ENCODE results near the gene HSD11B1. TPM values are rescaled to one million over a fixed set of nuclear protein-coding genes. Genes with fewer than 3 reads are reported as not detected.

The HSD11B1 gene
- total RNA-seq, 2 experiments from 2014 or later, result 0.33 TPM; not detected in 1

GRCh38 chr1:209689477-209689876, 15.2 kb upstream of the HSD11B1 start:
- POLR2A ChIA-PET, result interaction anchor here (1.2 kb wide), 1 partner anchor 38 kb away, joined by 3 read pairs; no protein-coding TSS in a partner anchor
- H3K36me3 Mint-ChIP-seq (ENCODE audit: low read depth), result no peaks in the 10 kb centered on the region
- intact Hi-C loops (cut with DNase I, micrococcal nuclease), result no loop called here
- Histone ChIP-seq H3K36me3 (ENCODE audit: insufficient read depth, low read length) (no peaks in the 10 kb centered on the region), H3K27ac (ENCODE audit: low read depth in 1 of 2, low read length in 2 of 2) (no peak overlapping the region), H3K4me1 (ENCODE audit: insufficient read depth, low read length) (peaks cover 35% of the 10 kb centered on the region), H3K9me3 (ENCODE audit: control insufficient read depth in 1 of 2, insufficient read depth in 1 of 2, low read length in 2 of 2) (no peaks in the 10 kb centered on the region), H3K27me3 (ENCODE audit: control insufficient read depth in 1 of 2, insufficient read depth in 2 of 2, low read length in 2 of 2) (no peaks in the 10 kb centered on the region), H3K4me3 (ENCODE audit: low read length) (no peak overlapping the region)
- no peak for ATAC-seq (ENCODE audit: poor library complexity)
- no peaks in the 10 kb centered on the region for H3K9me3 Mint-ChIP-seq
- CTCF ChIA-PET, result no interaction called here
- H3K4me3 Mint-ChIP-seq, result no peak overlapping the region
- no peak for DNase-seq
- no peak overlapping the region for H3K27ac Mint-ChIP-seq
- peaks cover 63% of the 10 kb centered on the region for H3K4me1 Mint-ChIP-seq (ENCODE audit: low read depth)
- H3K27me3 Mint-ChIP-seq, result no peaks in the 10 kb centered on the region
- TF ChIP-seq, protein P1, sequence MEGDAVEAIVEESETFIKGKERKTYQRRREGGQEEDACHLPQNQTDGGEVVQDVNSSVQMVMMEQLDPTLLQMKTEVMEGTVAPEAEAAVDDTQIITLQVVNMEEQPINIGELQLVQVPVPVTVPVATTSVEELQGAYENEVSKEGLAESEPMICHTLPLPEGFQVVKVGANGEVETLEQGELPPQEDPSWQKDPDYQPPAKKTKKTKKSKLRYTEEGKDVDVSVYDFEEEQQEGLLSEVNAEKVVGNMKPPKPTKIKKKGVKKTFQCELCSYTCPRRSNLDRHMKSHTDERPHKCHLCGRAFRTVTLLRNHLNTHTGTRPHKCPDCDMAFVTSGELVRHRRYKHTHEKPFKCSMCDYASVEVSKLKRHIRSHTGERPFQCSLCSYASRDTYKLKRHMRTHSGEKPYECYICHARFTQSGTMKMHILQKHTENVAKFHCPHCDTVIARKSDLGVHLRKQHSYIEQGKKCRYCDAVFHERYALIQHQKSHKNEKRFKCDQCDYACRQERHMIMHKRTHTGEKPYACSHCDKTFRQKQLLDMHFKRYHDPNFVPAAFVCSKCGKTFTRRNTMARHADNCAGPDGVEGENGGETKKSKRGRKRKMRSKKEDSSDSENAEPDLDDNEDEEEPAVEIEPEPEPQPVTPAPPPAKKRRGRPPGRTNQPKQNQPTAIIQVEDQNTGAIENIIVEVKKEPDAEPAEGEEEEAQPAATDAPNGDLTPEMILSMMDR (IDR thresholded peaks at IDR 0.05), result no peak

DNA sequence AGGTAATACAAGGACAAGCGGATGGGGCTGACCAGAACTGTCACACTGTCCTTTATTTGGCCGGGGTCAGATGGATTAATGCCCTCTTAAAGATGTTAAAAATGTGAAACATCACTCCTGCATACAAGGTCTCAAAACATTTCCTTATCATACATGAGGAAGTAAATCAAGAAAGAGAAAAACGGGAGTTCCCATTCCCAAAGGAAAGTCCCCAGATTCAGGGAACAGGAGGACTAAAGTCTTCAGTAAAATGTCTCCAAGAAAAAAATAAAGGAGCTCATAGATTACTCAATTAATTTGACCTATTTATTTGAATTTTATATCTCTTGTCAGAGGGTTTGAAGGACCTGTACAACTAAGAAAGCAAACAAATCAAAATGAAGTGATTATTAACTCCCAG, 13.4 kb upstream of the HSD11B1 start:
- Mint-ChIP-seq H3K36me3 (ENCODE audit: low read depth) (no peaks in the 10 kb centered on the region), H3K4me1 (ENCODE audit: low read depth) (peaks cover 48% of the 10 kb centered on the region), H3K9me3 (no peaks in the 10 kb centered on the region), H3K27me3 (no peaks in the 10 kb centered on the region), H3K27ac (no peak overlapping the region), H3K4me3 (no peak overlapping the region)
- CTCF ChIA-PET, result interaction anchor here (1.5 kb wide), 1 partner anchor 17 kb away, joined by 3 read pairs; no protein-coding TSS in a partner anchor
- DNase-seq, result no peak
- ATAC-seq (ENCODE audit: poor library complexity), result no peak
- POLR2A ChIA-PET, result no interaction called here
- H3K27me3 ChIP-seq (ENCODE audit: control insufficient read depth in 1 of 2, insufficient read depth in 2 of 2, low read length in 2 of 2), result no peaks in the 10 kb centered on the region
- H3K9me3 ChIP-seq (ENCODE audit: control insufficient read depth in 1 of 2, insufficient read depth in 1 of 2, low read length in 2 of 2), result no peaks in the 10 kb centered on the region
- no peak overlapping the region for H3K27ac ChIP-seq (ENCODE audit: low read depth in 1 of 2, low read length in 2 of 2)
- peaks cover 23% of the 10 kb centered on the region for H3K4me1 ChIP-seq (ENCODE audit: insufficient read depth, low read length)
- H3K36me3 ChIP-seq (ENCODE audit: insufficient read depth, low read length), result no peaks in the 10 kb centered on the region
- no peak overlapping the region for H3K4me3 ChIP-seq (ENCODE audit: low read length)
- intact Hi-C loops (cut with DNase I, micrococcal nuclease), result loop anchor here in 1 of 2 experiments (5.0 kb wide), 2 partner anchors 76 to 489 kb away; no protein-coding TSS in a partner anchor
- TF ChIP-seq, protein P1 (IDR thresholded peaks at IDR 0.05), result no peak

DNA sequence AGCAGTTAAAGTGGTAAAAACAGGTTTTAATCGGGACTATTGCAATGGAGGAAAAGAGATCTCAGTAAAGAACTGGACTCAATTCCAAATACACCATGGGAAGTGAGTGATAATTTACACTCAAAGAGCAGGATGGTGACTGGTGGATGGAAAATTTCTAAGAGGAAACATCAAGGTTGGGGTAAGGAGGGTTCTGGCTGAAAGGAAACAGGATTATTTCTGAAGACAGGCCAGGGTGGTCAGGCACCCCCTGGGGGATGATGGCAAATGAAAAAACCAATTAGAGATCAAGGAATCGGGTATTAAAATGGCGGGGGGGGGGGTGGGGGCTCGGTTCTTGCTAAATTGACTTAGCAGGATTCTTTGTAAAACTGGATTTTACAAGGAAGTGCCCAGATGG, 12.3 kb upstream of the HSD11B1 start:
- TF ChIP-seq, protein P1 (IDR thresholded peaks at IDR 0.05), result no peak
- H3K4me1 ChIP-seq (ENCODE audit: insufficient read depth, low read length), result peaks cover 12% of the 10 kb centered on the region
- no peaks in the 10 kb centered on the region for H3K9me3 ChIP-seq (ENCODE audit: control insufficient read depth in 1 of 2, insufficient read depth in 1 of 2, low read length in 2 of 2)
- peaks cover 40% of the 10 kb centered on the region for H3K4me1 Mint-ChIP-seq (ENCODE audit: low read depth)
- H3K27ac ChIP-seq (ENCODE audit: low read depth in 1 of 2, low read length in 2 of 2), result no peak overlapping the region
- no peak overlapping the region for H3K4me3 ChIP-seq (ENCODE audit: low read length)
- H3K27ac Mint-ChIP-seq, result no peak overlapping the region
- ChIA-PET CTCF (interaction anchor here (0.5 to 1.7 kb wide), 6 partner anchors 15 to 1600 kb away, joined by 3 to 4 read pairs (median 3); partner anchors contain the start of gene IRF6), POLR2A (interaction anchor here (1.0 to 1.5 kb wide), 4 partner anchors 19 to 123 kb away, joined by 3 read pairs; no protein-coding TSS in a partner anchor)
- no peaks in the 10 kb centered on the region for H3K36me3 ChIP-seq (ENCODE audit: insufficient read depth, low read length)
- no peak for DNase-seq
- no peaks in the 10 kb centered on the region for H3K9me3 Mint-ChIP-seq
- no peak overlapping the region for H3K4me3 Mint-ChIP-seq
- no peak for ATAC-seq (ENCODE audit: poor library complexity)
- H3K27me3 ChIP-seq (ENCODE audit: control insufficient read depth in 1 of 2, insufficient read depth in 2 of 2, low read length in 2 of 2), result no peaks in the 10 kb centered on the region
- no peaks in the 10 kb centered on the region for H3K27me3 Mint-ChIP-seq
- intact Hi-C loops (cut with DNase I, micrococcal nuclease), result loop anchor here (2.0 to 5.0 kb wide), 5 partner anchors 57 to 490 kb away; no protein-coding TSS in a partner anchor
- H3K36me3 Mint-ChIP-seq (ENCODE audit: low read depth), result no peaks in the 10 kb centered on the region

All from CD4-positive, alpha-beta T cell (primary cell).